GM18508 (cell line): ENCODE data around the gene OGFOD2.

Experiments used
- ATAC-seq: cut with Tn5 transposase; IDR thresholded peaks from one replicate; pipeline ENCODE4 v1.9.1; 2021; ENCODE audit warnings: moderate number of reproducible peaks; ENCODE audit not compliant: insufficient read depth, unreplicated experiment

The OGFOD2 gene

GRCh38 chr12:123024819-123025391 lies 49.9 kb downstream of the OGFOD2 start:
- ATAC-seq = no peak

GRCh38 chr12:123026094-123026853 lies 51.2 kb downstream of the OGFOD2 start:
- no peak for ATAC-seq

GRCh38 chr12:123027726-123028445 lies 52.8 kb downstream of the OGFOD2 start:
- no peak for ATAC-seq

GRCh38 chr12:123028475-123028874 lies 53.4 kb downstream of the OGFOD2 start:
- ATAC-seq = no peak

GRCh38 chr12:123029550-123029949 lies 54.5 kb downstream of the OGFOD2 start:
- ATAC-seq = no peak
